ENCODE results near the gene SGK1.

GRCh38 chr6:134233180-134233955 is 84.5 kb downstream of the SGK1 start:
- TF ChIP-seq CTCF (IDR thresholded peaks at IDR 0.05) (no peak), POLR2A (IDR thresholded peaks at IDR 0.05) (no peak)
